ENCODE results near the gene TMEM154.
A peak's percentile ranks its signal among the peaks of the same experiment; 100 is the strongest.

DNA sequence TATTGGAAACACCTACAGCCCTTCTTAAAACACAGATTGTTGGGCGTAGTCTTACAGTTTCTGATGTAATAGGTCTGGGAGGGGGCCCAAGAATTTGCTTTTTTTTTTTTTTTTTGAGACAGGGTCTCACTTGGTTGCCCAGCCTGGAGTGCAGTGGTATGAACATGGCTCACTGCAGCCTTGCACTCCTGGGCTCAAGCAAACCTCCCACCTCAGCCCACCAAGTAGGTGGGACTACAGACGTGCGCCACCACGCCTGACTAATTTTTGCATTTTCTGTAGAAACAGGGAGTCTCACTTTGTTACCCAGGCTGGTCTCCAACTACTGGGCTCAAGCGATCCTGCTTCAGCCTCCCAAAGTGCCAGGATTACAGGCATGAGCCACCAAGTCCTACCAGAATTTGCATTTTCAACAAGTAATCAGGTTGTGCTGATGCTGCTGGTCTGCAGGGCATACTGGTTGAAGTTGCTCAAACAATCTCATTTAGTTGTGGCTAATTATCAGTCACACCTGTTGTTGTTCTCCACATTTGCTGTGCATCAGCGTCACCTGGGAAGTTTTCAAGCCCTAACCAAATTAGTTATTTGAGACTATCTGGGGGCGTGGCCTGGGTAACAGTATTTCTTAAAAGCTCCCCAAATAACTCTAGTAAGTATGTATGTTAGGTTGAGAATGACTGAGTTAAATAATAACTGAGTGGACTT, 14.0 kb downstream of the TMEM154 start:
- TF ChIP-seq, protein P1, sequence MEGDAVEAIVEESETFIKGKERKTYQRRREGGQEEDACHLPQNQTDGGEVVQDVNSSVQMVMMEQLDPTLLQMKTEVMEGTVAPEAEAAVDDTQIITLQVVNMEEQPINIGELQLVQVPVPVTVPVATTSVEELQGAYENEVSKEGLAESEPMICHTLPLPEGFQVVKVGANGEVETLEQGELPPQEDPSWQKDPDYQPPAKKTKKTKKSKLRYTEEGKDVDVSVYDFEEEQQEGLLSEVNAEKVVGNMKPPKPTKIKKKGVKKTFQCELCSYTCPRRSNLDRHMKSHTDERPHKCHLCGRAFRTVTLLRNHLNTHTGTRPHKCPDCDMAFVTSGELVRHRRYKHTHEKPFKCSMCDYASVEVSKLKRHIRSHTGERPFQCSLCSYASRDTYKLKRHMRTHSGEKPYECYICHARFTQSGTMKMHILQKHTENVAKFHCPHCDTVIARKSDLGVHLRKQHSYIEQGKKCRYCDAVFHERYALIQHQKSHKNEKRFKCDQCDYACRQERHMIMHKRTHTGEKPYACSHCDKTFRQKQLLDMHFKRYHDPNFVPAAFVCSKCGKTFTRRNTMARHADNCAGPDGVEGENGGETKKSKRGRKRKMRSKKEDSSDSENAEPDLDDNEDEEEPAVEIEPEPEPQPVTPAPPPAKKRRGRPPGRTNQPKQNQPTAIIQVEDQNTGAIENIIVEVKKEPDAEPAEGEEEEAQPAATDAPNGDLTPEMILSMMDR (IDR thresholded peaks at IDR 0.05 in 8 of 11, conservative IDR thresholded peaks at IDR 0.05 in 3 of 11) = no peak
- TF ChIP-seq POLR2AphosphoS5 (IDR thresholded peaks at IDR 0.05) (peak in 1 of 3 donors; percentile 12), POLR2A (IDR thresholded peaks at IDR 0.05) (no peak)

Measured in spleen (tissue), 7 donors.